GM10266 (cell line): ENCODE data around the gene ACP6.

Experiments
- DNase-seq: peaks from one replicate; pipeline ENCODE4 v3.0.0; 2012; ENCODE audit errors: extremely low spot score
- CTCF ChIP-seq: IDR thresholded peaks from 2 replicates; pipeline ENCODE4 v1.5.1; 2012; ENCODE audit warnings: mild to moderate bottlenecking, low read depth; ENCODE audit not compliant: control insufficient read depth, insufficient read depth; ENCODE audit errors: missing control alignments

Gene ACP6

GRCh38 chr1:147628441-147628840, 41.9 kb downstream of the ACP6 start:
- no peak for TF ChIP-seq CTCF
- DNase-seq, result no peak

GRCh38 chr1:147627435-147628110, 42.8 kb downstream of the ACP6 start:
- DNase-seq, result peak; percentile 75
- peak; percentile 79 for TF ChIP-seq CTCF

GRCh38 chr1:147626739-147627138, 43.6 kb downstream of the ACP6 start:
- no peak for DNase-seq
- no peak for TF ChIP-seq CTCF

GRCh38 chr1:147626291-147626690, 44.0 kb downstream of the ACP6 start:
- no peak for DNase-seq

GRCh38 chr1:147625362-147625995, 44.8 kb downstream of the ACP6 start:
- no peak for DNase-seq
- TF ChIP-seq CTCF, result no peak

More at GRCh38 chr1:147626291-147626690, 44.0 kb downstream of the ACP6 start:
- TF ChIP-seq CTCF, result no peak

GRCh38 chr1:147624529-147624928, 45.8 kb downstream of the ACP6 start:
- TF ChIP-seq CTCF, result no peak
- no peak for DNase-seq

GRCh38 chr1:147624011-147624410, 46.3 kb downstream of the ACP6 start:
- no peak for TF ChIP-seq CTCF
- no peak for DNase-seq
